ENCODE measurements around the gene ESF1. TPM values are rescaled to one million over a fixed set of nuclear protein-coding genes. Genes with fewer than 3 reads are reported as not detected.

Gene ESF1
- total and polyA plus RNA-seq, 2 donors (not counting 1 experiment from before 2014, with no cell fraction given): 0.81 to 13.9 TPM

- H3K4me3 Mint-ChIP-seq: peak overlapping the region; percentile 50
- Histone ChIP-seq H2AFZ (ENCODE audit: insufficient read depth, low read depth, low read length, poor library complexity, severe bottlenecking) (peak overlapping the region; percentile 63), H3K9me3 (ENCODE audit: control extremely low read depth in 1 of 3, control insufficient read depth in 2 of 3, insufficient read depth in 1 of 3, low read length in 2 of 3) (no peaks in the 10 kb centered on the region), H3K36me3 (replicated peaks in 1 of 2; ENCODE audit: control extremely low read depth in 1 of 2, control insufficient read depth in 1 of 2, extremely low read depth in 1 of 2, insufficient read depth in 2 of 2, low read length in 1 of 2) (no peaks in the 10 kb centered on the region), H3K4me1 (ENCODE audit: control insufficient read depth in 2 of 2, insufficient read depth in 2 of 2, low read length in 2 of 2) (peaks cover 23 to 28% of the 10 kb centered on the region in 2 donors), H3K9ac (ENCODE audit: low read length) (peak overlapping the region; percentile 0), H4K20me1 (ENCODE audit: control insufficient read depth, insufficient read depth, low read length, poor library complexity, severe bottlenecking) (no peaks in the 10 kb centered on the region), H3K27ac (ENCODE audit: low read length in 2 of 2) (peak overlapping the region in 1 of 2 donors; percentile 30), H3K4me3 (ENCODE audit: control extremely low read depth in 1 of 5, extremely low read depth in 1 of 5, insufficient read depth in 1 of 5, low read depth in 2 of 5, low read length in 4 of 5) (no peak overlapping the region), H3K4me2 (replicated peaks; ENCODE audit: low read depth, low read length, poor library complexity, severe bottlenecking) (peak overlapping the region; percentile 64), H3K27me3 (replicated peaks in 1 of 4; ENCODE audit: control extremely low read depth in 1 of 4, control insufficient read depth in 3 of 4, insufficient read depth in 4 of 4, low read length in 3 of 4) (no peaks in the 10 kb centered on the region), H3K79me2 (ENCODE audit: control insufficient read depth, insufficient read depth, low read length) (no peaks in the 10 kb centered on the region)
- 10% methylated on average over 2 of the region's 5 CpGs for WGBS (ENCODE audit: insufficient coverage)
- ATAC-seq (ENCODE audit: low read depth) (peak; percentile 36), DNase-seq (peak; percentile 64)
- ChIA-PET POLR2A (no interaction called here), CTCF (interaction anchor here (0.5 kb wide), 1 partner anchor 99 kb away, joined by 3 read pairs; no protein-coding TSS in a partner anchor)
- intact Hi-C loops (cut with micrococcal nuclease): no loop called here
- peak overlapping the region; percentile 67 for H3K27ac Mint-ChIP-seq
- TF ChIP-seq, protein P1, sequence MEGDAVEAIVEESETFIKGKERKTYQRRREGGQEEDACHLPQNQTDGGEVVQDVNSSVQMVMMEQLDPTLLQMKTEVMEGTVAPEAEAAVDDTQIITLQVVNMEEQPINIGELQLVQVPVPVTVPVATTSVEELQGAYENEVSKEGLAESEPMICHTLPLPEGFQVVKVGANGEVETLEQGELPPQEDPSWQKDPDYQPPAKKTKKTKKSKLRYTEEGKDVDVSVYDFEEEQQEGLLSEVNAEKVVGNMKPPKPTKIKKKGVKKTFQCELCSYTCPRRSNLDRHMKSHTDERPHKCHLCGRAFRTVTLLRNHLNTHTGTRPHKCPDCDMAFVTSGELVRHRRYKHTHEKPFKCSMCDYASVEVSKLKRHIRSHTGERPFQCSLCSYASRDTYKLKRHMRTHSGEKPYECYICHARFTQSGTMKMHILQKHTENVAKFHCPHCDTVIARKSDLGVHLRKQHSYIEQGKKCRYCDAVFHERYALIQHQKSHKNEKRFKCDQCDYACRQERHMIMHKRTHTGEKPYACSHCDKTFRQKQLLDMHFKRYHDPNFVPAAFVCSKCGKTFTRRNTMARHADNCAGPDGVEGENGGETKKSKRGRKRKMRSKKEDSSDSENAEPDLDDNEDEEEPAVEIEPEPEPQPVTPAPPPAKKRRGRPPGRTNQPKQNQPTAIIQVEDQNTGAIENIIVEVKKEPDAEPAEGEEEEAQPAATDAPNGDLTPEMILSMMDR (IDR thresholded peaks at IDR 0.05): no peak
- TF ChIP-seq EZH2 (IDR thresholded peaks at IDR 0.05; ENCODE audit: borderline replicate concordance, insufficient read depth, low read depth, low read length, poor library complexity, severe bottlenecking): no peak
- H3K4me1 Mint-ChIP-seq: peaks cover 27% of the 10 kb centered on the region
- no peaks in the 10 kb centered on the region for H3K9me3 Mint-ChIP-seq (ENCODE audit: insufficient read depth)
- H3K27me3 Mint-ChIP-seq: no peaks in the 10 kb centered on the region
Measured at GRCh38 chr20:13684566-13685222, 100.0 kb downstream of the ESF1 start.

GRCh38 chr20:13683833-13684232 is 100.9 kb downstream of the ESF1 start:
- no peak overlapping the region for H3K9ac ChIP-seq (ENCODE audit: low read length)
- DNase-seq (no peak), ATAC-seq (ENCODE audit: low read depth) (no peak)
- TF ChIP-seq EZH2 (IDR thresholded peaks at IDR 0.05; ENCODE audit: borderline replicate concordance, insufficient read depth, low read depth, low read length, poor library complexity, severe bottlenecking): no peak
- TF ChIP-seq, protein P1 (IDR thresholded peaks at IDR 0.05): no peak
- Mint-ChIP-seq H3K4me1 (peaks cover 27% of the 10 kb centered on the region), H3K27ac (no peak overlapping the region), H3K4me3 (no peak overlapping the region), H3K9me3 (ENCODE audit: insufficient read depth) (no peaks in the 10 kb centered on the region), H3K27me3 (no peaks in the 10 kb centered on the region)
- intact Hi-C loops (cut with micrococcal nuclease): no loop called here
- ChIA-PET CTCF (interaction anchor here (0.5 kb wide), 1 partner anchor 100 kb away, joined by 3 read pairs; no protein-coding TSS in a partner anchor), POLR2A (no interaction called here)
- H3K9me3 ChIP-seq (ENCODE audit: control extremely low read depth in 1 of 3, control insufficient read depth in 2 of 3, insufficient read depth in 1 of 3, low read length in 2 of 3): no peaks in the 10 kb centered on the region
- H3K36me3 ChIP-seq (replicated peaks in 1 of 2; ENCODE audit: control extremely low read depth in 1 of 2, control insufficient read depth in 1 of 2, extremely low read depth in 1 of 2, insufficient read depth in 2 of 2, low read length in 1 of 2): no peaks in the 10 kb centered on the region
- H3K79me2 ChIP-seq (ENCODE audit: control insufficient read depth, insufficient read depth, low read length): no peaks in the 10 kb centered on the region
- peak overlapping the region; percentile 15 for H2AFZ ChIP-seq (ENCODE audit: insufficient read depth, low read depth, low read length, poor library complexity, severe bottlenecking)
- H3K27me3 ChIP-seq (replicated peaks in 1 of 4; ENCODE audit: control extremely low read depth in 1 of 4, control insufficient read depth in 3 of 4, insufficient read depth in 4 of 4, low read length in 3 of 4): no peaks in the 10 kb centered on the region
- H3K4me1 ChIP-seq (ENCODE audit: control insufficient read depth in 2 of 2, insufficient read depth in 2 of 2, low read length in 2 of 2): peaks cover 23 to 28% of the 10 kb centered on the region in 2 donors
- WGBS (ENCODE audit: insufficient coverage): 33% methylated on average over 1 of the region's 1 CpG
- peak overlapping the region in 1 of 5 experiments; percentile 25 for H3K4me3 ChIP-seq (ENCODE audit: control extremely low read depth in 1 of 5, extremely low read depth in 1 of 5, insufficient read depth in 1 of 5, low read depth in 2 of 5, low read length in 4 of 5)
- H4K20me1 ChIP-seq (ENCODE audit: control insufficient read depth, insufficient read depth, low read length, poor library complexity, severe bottlenecking): no peaks in the 10 kb centered on the region
- no peak overlapping the region for H3K27ac ChIP-seq (ENCODE audit: low read length in 2 of 2)
- H3K4me2 ChIP-seq (replicated peaks; ENCODE audit: low read depth, low read length, poor library complexity, severe bottlenecking): peak overlapping the region; percentile 64
